ENCODE results near the gene BHLHA15. TPM values are rescaled to one million over a fixed set of nuclear protein-coding genes. Genes with fewer than 3 reads are reported as not detected.

BHLHA15 gene
- total and polyA plus RNA-seq, 2 of the 13 experiments (the other 11 are each of a cell fraction or from before 2014, with no cell fraction given) = 1.9 to 6.1 TPM

DNA sequence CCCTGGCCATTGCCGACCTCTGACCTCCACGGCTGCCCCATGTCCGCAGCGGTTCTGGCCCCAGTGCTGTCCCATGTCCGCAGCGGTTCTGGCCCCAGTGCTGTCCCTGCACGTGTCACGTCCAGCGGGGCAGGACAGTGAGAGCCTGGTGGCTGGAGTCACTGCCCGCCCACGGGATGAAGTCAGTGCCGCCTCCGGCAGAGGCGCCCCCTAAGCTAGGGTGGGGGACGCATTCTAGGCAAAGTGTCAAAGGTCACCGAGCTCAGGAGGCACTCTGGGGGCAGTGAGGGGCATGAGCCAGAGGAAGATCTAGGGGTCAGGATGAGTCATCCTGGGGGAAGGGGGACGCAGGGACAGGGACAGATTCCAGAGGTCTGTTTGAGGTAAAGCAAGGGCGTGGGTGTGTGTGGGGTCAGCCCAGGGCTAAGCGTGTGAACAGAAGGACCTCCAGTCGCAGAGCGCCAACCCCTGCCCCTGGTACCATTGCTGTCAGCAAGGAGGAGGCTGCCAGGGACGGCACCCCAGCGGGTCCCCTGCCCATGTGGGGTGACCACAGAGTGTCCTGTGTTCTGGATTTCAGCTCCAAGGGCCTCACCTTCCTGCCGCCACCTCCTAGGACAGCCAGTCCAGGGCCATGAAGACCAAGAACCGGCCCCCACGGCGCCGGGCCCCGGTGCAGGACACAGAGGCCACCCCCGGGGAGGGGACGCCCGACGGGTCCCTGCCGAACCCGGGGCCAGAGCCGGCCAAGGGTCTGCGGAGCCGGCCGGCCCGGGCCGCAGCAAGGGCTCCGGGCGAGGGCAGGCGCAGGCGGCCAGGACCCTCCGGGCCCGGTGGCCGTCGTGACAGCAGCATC, 665 bp downstream of the BHLHA15 start (continued):
- peak; percentile 90 for TF ChIP-seq SKIL (CRISPR knock-in tag; IDR thresholded peaks at IDR 0.05; ENCODE audit: borderline replicate concordance)
- no peak for TF ChIP-seq ZNF232 (CRISPR knock-in tag; IDR thresholded peaks at IDR 0.05; ENCODE audit: borderline replicate concordance)
- TF ChIP-seq GFI1 (CRISPR knock-in tag; IDR thresholded peaks at IDR 0.05; ENCODE audit: borderline replicate concordance) = no peak; the same call in 1 of the 2 replicates
- peak; percentile 90 for TF ChIP-seq NR2F2 (IDR thresholded peaks at IDR 0.05; ENCODE audit: borderline replicate concordance, low read depth)
- no peak for TF ChIP-seq ZNF282 (IDR thresholded peaks at IDR 0.05; ENCODE audit: partially characterized antibody)
- no peak for TF ChIP-seq KLF9 (CRISPR knock-in tag; IDR thresholded peaks at IDR 0.05; ENCODE audit: low read depth)
- peak; percentile 64 for TF ChIP-seq HDAC2 (CRISPR knock-in tag; IDR thresholded peaks at IDR 0.05)
- TF ChIP-seq SSRP1 (CRISPR knock-in tag; IDR thresholded peaks at IDR 0.05) = no peak
- TF ChIP-seq FOXM1 (CRISPR knock-in tag; IDR thresholded peaks at IDR 0.05) = no peak
- TF ChIP-seq, protein P1, sequence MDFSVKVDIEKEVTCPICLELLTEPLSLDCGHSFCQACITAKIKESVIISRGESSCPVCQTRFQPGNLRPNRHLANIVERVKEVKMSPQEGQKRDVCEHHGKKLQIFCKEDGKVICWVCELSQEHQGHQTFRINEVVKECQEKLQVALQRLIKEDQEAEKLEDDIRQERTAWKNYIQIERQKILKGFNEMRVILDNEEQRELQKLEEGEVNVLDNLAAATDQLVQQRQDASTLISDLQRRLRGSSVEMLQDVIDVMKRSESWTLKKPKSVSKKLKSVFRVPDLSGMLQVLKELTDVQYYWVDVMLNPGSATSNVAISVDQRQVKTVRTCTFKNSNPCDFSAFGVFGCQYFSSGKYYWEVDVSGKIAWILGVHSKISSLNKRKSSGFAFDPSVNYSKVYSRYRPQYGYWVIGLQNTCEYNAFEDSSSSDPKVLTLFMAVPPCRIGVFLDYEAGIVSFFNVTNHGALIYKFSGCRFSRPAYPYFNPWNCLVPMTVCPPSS (IDR thresholded peaks at IDR 0.05) = no peak
- TF ChIP-seq NFIC (IDR thresholded peaks at IDR 0.05; ENCODE audit: low read length) = no peak
- no peak for TF ChIP-seq NFIB (CRISPR knock-in tag; IDR thresholded peaks at IDR 0.05; ENCODE audit: borderline replicate concordance)
- peak; percentile 98 for TF ChIP-seq RARA (CRISPR knock-in tag; IDR thresholded peaks at IDR 0.05)
- TF ChIP-seq, protein P2, sequence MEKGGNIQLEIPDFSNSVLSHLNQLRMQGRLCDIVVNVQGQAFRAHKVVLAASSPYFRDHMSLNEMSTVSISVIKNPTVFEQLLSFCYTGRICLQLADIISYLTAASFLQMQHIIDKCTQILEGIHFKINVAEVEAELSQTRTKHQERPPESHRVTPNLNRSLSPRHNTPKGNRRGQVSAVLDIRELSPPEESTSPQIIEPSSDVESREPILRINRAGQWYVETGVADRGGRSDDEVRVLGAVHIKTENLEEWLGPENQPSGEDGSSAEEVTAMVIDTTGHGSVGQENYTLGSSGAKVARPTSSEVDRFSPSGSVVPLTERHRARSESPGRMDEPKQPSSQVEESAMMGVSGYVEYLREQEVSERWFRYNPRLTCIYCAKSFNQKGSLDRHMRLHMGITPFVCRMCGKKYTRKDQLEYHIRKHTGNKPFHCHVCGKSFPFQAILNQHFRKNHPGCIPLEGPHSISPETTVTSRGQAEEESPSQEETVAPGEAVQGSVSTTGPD (CRISPR knock-in tag; IDR thresholded peaks at IDR 0.05) = no peak
- TF ChIP-seq SALL1 (CRISPR knock-in tag; IDR thresholded peaks at IDR 0.05) = peak; percentile 87
- TF ChIP-seq, protein P3, sequence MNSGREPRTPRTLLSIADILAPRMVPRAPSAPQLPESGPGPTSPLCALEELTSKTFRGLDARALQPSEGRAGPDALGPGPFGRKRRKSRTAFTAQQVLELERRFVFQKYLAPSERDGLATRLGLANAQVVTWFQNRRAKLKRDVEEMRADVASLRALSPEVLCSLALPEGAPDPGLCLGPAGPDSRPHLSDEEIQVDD (CRISPR knock-in tag; IDR thresholded peaks at IDR 0.05; ENCODE audit: borderline replicate concordance) = peak; percentile 25; the same call in 1 of the 2 replicates
- peak; percentile 47; the same call in 1 of the 2 replicates for TF ChIP-seq POLR2G (IDR thresholded peaks at IDR 0.05; ENCODE audit: low read depth, low read length)
- TF ChIP-seq SP5 (CRISPR knock-in tag; IDR thresholded peaks at IDR 0.05; ENCODE audit: borderline replicate concordance, low read depth) = peak; percentile 71; the same call in 1 of the 2 replicates
- TF ChIP-seq, protein P4, sequence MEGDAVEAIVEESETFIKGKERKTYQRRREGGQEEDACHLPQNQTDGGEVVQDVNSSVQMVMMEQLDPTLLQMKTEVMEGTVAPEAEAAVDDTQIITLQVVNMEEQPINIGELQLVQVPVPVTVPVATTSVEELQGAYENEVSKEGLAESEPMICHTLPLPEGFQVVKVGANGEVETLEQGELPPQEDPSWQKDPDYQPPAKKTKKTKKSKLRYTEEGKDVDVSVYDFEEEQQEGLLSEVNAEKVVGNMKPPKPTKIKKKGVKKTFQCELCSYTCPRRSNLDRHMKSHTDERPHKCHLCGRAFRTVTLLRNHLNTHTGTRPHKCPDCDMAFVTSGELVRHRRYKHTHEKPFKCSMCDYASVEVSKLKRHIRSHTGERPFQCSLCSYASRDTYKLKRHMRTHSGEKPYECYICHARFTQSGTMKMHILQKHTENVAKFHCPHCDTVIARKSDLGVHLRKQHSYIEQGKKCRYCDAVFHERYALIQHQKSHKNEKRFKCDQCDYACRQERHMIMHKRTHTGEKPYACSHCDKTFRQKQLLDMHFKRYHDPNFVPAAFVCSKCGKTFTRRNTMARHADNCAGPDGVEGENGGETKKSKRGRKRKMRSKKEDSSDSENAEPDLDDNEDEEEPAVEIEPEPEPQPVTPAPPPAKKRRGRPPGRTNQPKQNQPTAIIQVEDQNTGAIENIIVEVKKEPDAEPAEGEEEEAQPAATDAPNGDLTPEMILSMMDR (CRISPR knock-in tag; IDR thresholded peaks at IDR 0.05) = peak; percentile 55
- no peak for TF ChIP-seq ZFP36 (IDR thresholded peaks at IDR 0.05; ENCODE audit: borderline replicate concordance, low read depth, low read length, partially characterized antibody)
- no peak for TF ChIP-seq MAFG (CRISPR knock-in tag; IDR thresholded peaks at IDR 0.05)
- TF ChIP-seq PHF20 (CRISPR knock-in tag; IDR thresholded peaks at IDR 0.05) = no peak
- TF ChIP-seq SOX5 (CRISPR knock-in tag; IDR thresholded peaks at IDR 0.05; ENCODE audit: borderline replicate concordance) = no peak

Data from HepG2 (cell line).